A673 (cell line): ENCODE results near the gene RERE. TPM values are rescaled to one million over a fixed set of nuclear protein-coding genes. Genes with fewer than 3 reads are reported as not detected.

Experiments
- BruUV-seq: library from RNA; stranded (reverse); fragments of 400-500 nt; replicated peaks from 2 replicates; lab custom pipeline; 2021; lab: Mats Ljungman, UMichigan
- CTCF ChIA-PET: fragments of 300-600 bp; sonication (Branson Sonifier 250); formaldehyde crosslinking; loops from one replicate; lab custom pipeline; 2022; ENCODE audit warnings: antibody characterized with exemption; lab: Charles Lee
- POLR2A ChIA-PET: fragments of 300-600 bp; sonication (Branson Sonifier 250); formaldehyde crosslinking; loops from one replicate; lab custom pipeline; 2022; ENCODE audit warnings: antibody characterized with exemption; ENCODE audit not compliant: low non-redundant PET; lab: Charles Lee
- DNase-seq: peaks from one replicate; pipeline ENCODE4 v3.0.0-alpha.2; 2015; ENCODE audit warnings: low spot score
- H3K27ac ChIP-seq: fragments of 200-600 bp; sonication (generic); 2 replicates; pipeline ENCODE4 v1.5.1; 2016; ENCODE audit warnings: mixed run types, low read depth, mild to moderate bottlenecking, mixed read lengths, antibody characterized with exemption, low read length; ENCODE audit not compliant: poor library complexity, severe bottlenecking
- H3K27me3 ChIP-seq: fragments of 200-600 bp; sonication (generic); replicated peaks from 2 replicates; pipeline ENCODE4 v1.6.1; 2017; ENCODE audit warnings: mixed run types, low read depth, mild to moderate bottlenecking, mixed read lengths, antibody characterized with exemption, low read length; ENCODE audit not compliant: insufficient read depth, poor library complexity
- H3K36me3 ChIP-seq: fragments of 200-600 bp; sonication (generic); 2 replicates; pipeline ENCODE4 v1.6.1; 2016; ENCODE audit warnings: mixed run types, mild to moderate bottlenecking, mixed read lengths, antibody characterized with exemption, low read length; ENCODE audit not compliant: insufficient read depth, poor library complexity, severe bottlenecking
- H3K4me1 ChIP-seq: fragments of 200-600 bp; sonication (generic); 2 replicates; pipeline ENCODE4 v1.6.1; 2017; ENCODE audit warnings: mixed run types, mild to moderate bottlenecking, mixed read lengths, antibody characterized with exemption, low read length; ENCODE audit not compliant: insufficient read depth, poor library complexity, severe bottlenecking
- H3K4me3 ChIP-seq: fragments of 200-600 bp; sonication (generic); 2 replicates; pipeline ENCODE4 v1.5.1; 2016; ENCODE audit warnings: low read depth, mixed run types, mild to moderate bottlenecking, mixed read lengths, low read length; ENCODE audit not compliant: poor library complexity, severe bottlenecking
- H3K9me3 ChIP-seq: fragments of 200-600 bp; sonication (generic); 2 replicates; pipeline ENCODE4 v1.6.1; 2016; ENCODE audit warnings: mixed run types, low read depth, mild to moderate bottlenecking, mixed read lengths, antibody characterized with exemption, low read length; ENCODE audit not compliant: poor library complexity, severe bottlenecking
- CTCF ChIP-seq: fragments of 300-800, 200-600 bp; sonication (generic); conservative IDR thresholded peaks from 2 replicates; pipeline ENCODE4 v1.5.1; 2017; ENCODE audit warnings: low read depth, mild to moderate bottlenecking, antibody characterized with exemption, low read length, moderate library complexity, mixed read lengths
- EZH2 ChIP-seq: fragments of 200-600 bp; sonication (generic); IDR thresholded peaks from 2 replicates; pipeline ENCODE4 v1.6.1; 2017; ENCODE audit warnings: borderline replicate concordance, low read depth, mild to moderate bottlenecking, mixed read lengths, antibody characterized with exemption, low read length; ENCODE audit not compliant: poor library complexity, severe bottlenecking
- intact Hi-C: fragments of 100-400 bp; cut with micrococcal nuclease; formaldehyde crosslinking; loops from one replicate; pipeline ENCODE4 v1.10.0; 2022; ENCODE audit not compliant: unreplicated experiment
- total RNA-seq: library from RNA; stranded (reverse); gene quantifications from 2 replicates; pipeline ENCODE4 v1.2.3, GENCODE V29; 2021

RERE gene
- total RNA-seq, 1 experiment from 2014 or later = 188 TPM

GRCh38 chr1:8603220-8603616 lies 214.2 kb downstream of the RERE start:
- peak; percentile 75 for DNase-seq
- no peak for TF ChIP-seq EZH2
- TF ChIP-seq CTCF = no peak
- ChIA-PET POLR2A (interaction anchor here (0.6 to 0.7 kb wide), 3 partner anchors 29 to 164 kb away, joined by 3 to 6 read pairs (median 6); no protein-coding TSS in a partner anchor), CTCF (no interaction called here)
- H3K36me3 ChIP-seq = no peaks in the 10 kb centered on the region
- peaks cover 95% of the 10 kb centered on the region for H3K4me1 ChIP-seq
- peak overlapping the region; percentile 98 for H3K27ac ChIP-seq
- intact Hi-C loops = loop anchor here (5.0 to 10.0 kb wide), 2 partner anchors 102 to 746 kb away; no protein-coding TSS in a partner anchor
- no peaks in the 10 kb centered on the region for H3K9me3 ChIP-seq
- H3K4me3 ChIP-seq = no peak overlapping the region
- BruUV-seq = no TSS peak
- no peaks in the 10 kb centered on the region for H3K27me3 ChIP-seq

GRCh38 chr1:8602471-8603219 lies 214.8 kb downstream of the RERE start:
- peaks cover 95% of the 10 kb centered on the region for H3K4me1 ChIP-seq
- peak overlapping the region; percentile 98 for H3K27ac ChIP-seq
- DNase-seq = peak; percentile 72
- peak; percentile 48 for TF ChIP-seq CTCF
- TF ChIP-seq EZH2 = no peak
- intact Hi-C loops = loop anchor here (5.0 to 10.0 kb wide), 2 partner anchors 102 to 745 kb away; no protein-coding TSS in a partner anchor
- H3K9me3 ChIP-seq = no peaks in the 10 kb centered on the region
- H3K36me3 ChIP-seq = no peaks in the 10 kb centered on the region
- no peak overlapping the region for H3K4me3 ChIP-seq
- H3K27me3 ChIP-seq = no peaks in the 10 kb centered on the region
- ChIA-PET CTCF (no interaction called here), POLR2A (interaction anchor here (0.7 kb wide), 3 partner anchors 28 to 63 kb away, joined by 3 to 6 read pairs (median 4); no protein-coding TSS in a partner anchor)
- BruUV-seq = no TSS peak

- no peak overlapping the region for H3K4me3 ChIP-seq
- no peaks in the 10 kb centered on the region for H3K9me3 ChIP-seq
- no peaks in the 10 kb centered on the region for H3K36me3 ChIP-seq
- peak overlapping the region; percentile 98 for H3K27ac ChIP-seq
- intact Hi-C loops = loop anchor here (5.0 to 10.0 kb wide), 2 partner anchors 104 to 743 kb away; no protein-coding TSS in a partner anchor
- no peaks in the 10 kb centered on the region for H3K27me3 ChIP-seq
- BruUV-seq = no TSS peak
- TF ChIP-seq EZH2 = no peak
- no peak for TF ChIP-seq CTCF
- peaks cover 95% of the 10 kb centered on the region for H3K4me1 ChIP-seq
- ChIA-PET CTCF (no interaction called here), POLR2A (no interaction called here)
- DNase-seq = peak; percentile 28
Measured at GRCh38 chr1:8600336-8600735, 217.1 kb downstream of the RERE start.
